HG02840 (cell line): ENCODE data around the gene TCF7L1.
"Not testable (repeated sequence)": the region's sequence is repeated elsewhere in the genome, so short reads cannot be mapped to it uniquely, and the experiment has no call there.

ENCODE experiments used
- ATAC-seq: cut with Tn5 transposase; IDR thresholded peaks from one replicate; pipeline ENCODE4 v1.9.1; 2021; ENCODE audit warnings: mild to moderate bottlenecking, moderate library complexity, moderate number of reproducible peaks; ENCODE audit not compliant: unreplicated experiment, low FRiP score

The TCF7L1 gene

GRCh38 chr2:85132834-85133637, at the start of gene TCF7L1:
TSS of gene TCF7L1 (plus strand) at chr2:85133392. CDS start at chr2:85133685, 293 bp downstream.
- ATAC-seq = no peak

GRCh38 chr2:85085563-85085962, 47.6 kb upstream of the TCF7L1 start:
- no peak for ATAC-seq

GRCh38 chr2:85087541-85087940, 45.7 kb upstream of the TCF7L1 start:
- ATAC-seq = no peak

- no peak for ATAC-seq
Measured at GRCh38 chr2:85088921-85089320, 44.3 kb upstream of the TCF7L1 start.

GRCh38 chr2:85089585-85089984, 43.6 kb upstream of the TCF7L1 start:
- no peak for ATAC-seq

GRCh38 chr2:85091838-85092237, 41.4 kb upstream of the TCF7L1 start:
- no peak for ATAC-seq

- ATAC-seq = no peak
Measured at GRCh38 chr2:85095094-85095493, 38.1 kb upstream of the TCF7L1 start.

GRCh38 chr2:85096616-85097015, 36.6 kb upstream of the TCF7L1 start:
- ATAC-seq = no peak

GRCh38 chr2:85104228-85104627, 29.0 kb upstream of the TCF7L1 start:
- ATAC-seq = no peak

- no peak for ATAC-seq
Measured at GRCh38 chr2:85106489-85107180, 26.6 kb upstream of the TCF7L1 start.

- no peak for ATAC-seq
Measured at GRCh38 chr2:85110991-85111560, 22.1 kb upstream of the TCF7L1 start.

GRCh38 chr2:85111819-85112281, 21.3 kb upstream of the TCF7L1 start:
- no peak for ATAC-seq

GRCh38 chr2:85112906-85113625, 20.1 kb upstream of the TCF7L1 start:
- ATAC-seq = no peak

GRCh38 chr2:85114586-85115330, 18.4 kb upstream of the TCF7L1 start:
- no peak for ATAC-seq

- no peak for ATAC-seq
Measured at GRCh38 chr2:85116207-85116606, 17.0 kb upstream of the TCF7L1 start.

- ATAC-seq = no peak
Measured at GRCh38 chr2:85119900-85120299, 13.3 kb upstream of the TCF7L1 start.

- ATAC-seq = no peak
Measured at GRCh38 chr2:85120363-85120762, 12.8 kb upstream of the TCF7L1 start.

- not testable (repeated sequence) for ATAC-seq
Measured at GRCh38 chr2:85126462-85126861, 6.7 kb upstream of the TCF7L1 start.

- ATAC-seq = no peak
Measured at GRCh38 chr2:85129861-85130260, 3.3 kb upstream of the TCF7L1 start.

- ATAC-seq = no peak
Measured at GRCh38 chr2:85130407-85130806, 2.8 kb upstream of the TCF7L1 start.
